ENCODE results near the gene PNPO.

PNPO gene

DNA sequence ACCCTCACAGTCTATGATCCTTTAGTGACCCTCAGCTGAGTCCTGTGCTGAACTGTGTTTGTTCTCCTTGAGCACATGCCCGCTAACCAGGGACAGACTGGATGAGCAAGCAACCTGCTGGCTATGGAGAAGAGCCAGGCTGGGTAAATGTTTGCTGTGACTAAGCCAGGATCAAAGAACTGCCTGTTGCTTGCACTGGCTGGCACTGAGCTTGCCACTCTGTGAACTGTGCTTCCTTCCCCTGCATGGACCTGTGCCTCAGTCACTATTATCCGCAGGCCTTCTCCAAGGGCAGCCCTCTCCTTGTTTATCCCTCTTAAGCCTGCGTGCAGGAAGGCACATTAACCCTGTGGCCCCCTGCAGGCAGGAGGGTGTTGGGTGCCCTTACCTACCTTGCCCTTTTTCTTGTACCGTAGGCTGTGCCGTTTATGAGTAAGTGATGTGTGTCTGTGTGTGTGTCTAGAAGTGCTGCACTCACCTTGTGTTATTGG, 7.4 kb downstream of the PNPO start:
- CTCF ChIA-PET, result interaction anchor here (0.9 to 18.9 kb wide), 33 partner anchors 9 to 192 kb away, joined by 3 to 775 read pairs (median 5); partner anchors contain the start of genes CDK5RAP3, PNPO, PRR15L and SCRN2
- TF ChIP-seq, protein P1, sequence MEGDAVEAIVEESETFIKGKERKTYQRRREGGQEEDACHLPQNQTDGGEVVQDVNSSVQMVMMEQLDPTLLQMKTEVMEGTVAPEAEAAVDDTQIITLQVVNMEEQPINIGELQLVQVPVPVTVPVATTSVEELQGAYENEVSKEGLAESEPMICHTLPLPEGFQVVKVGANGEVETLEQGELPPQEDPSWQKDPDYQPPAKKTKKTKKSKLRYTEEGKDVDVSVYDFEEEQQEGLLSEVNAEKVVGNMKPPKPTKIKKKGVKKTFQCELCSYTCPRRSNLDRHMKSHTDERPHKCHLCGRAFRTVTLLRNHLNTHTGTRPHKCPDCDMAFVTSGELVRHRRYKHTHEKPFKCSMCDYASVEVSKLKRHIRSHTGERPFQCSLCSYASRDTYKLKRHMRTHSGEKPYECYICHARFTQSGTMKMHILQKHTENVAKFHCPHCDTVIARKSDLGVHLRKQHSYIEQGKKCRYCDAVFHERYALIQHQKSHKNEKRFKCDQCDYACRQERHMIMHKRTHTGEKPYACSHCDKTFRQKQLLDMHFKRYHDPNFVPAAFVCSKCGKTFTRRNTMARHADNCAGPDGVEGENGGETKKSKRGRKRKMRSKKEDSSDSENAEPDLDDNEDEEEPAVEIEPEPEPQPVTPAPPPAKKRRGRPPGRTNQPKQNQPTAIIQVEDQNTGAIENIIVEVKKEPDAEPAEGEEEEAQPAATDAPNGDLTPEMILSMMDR (IDR thresholded peaks at IDR 0.05; ENCODE audit: insufficient read depth, low read length, missing control alignments), result peak; percentile 19
- no peak overlapping the region for H3K4me3 ChIP-seq (ENCODE audit: low read depth, low read length)
- no peak for DNase-seq (ENCODE audit: low read depth, low spot score)
- POLR2A ChIA-PET, result interaction anchor here (0.8 to 1.5 kb wide), 2 partner anchors 22 to 69 kb away, joined by 3 read pairs; partner anchors contain the start of gene CDK5RAP3

- peak overlapping the region; percentile 43 for H3K4me3 ChIP-seq (ENCODE audit: low read depth, low read length)
- POLR2A ChIA-PET, result interaction anchor here (0.8 to 1.5 kb wide), 3 partner anchors 8 to 69 kb away, joined by 3 to 6 read pairs (median 3); partner anchors contain the start of genes CDK5RAP3 and PNPO
- CTCF ChIA-PET, result interaction anchor here (0.7 to 18.9 kb wide), 34 partner anchors 10 to 191 kb away, joined by 3 to 775 read pairs (median 6); partner anchors contain the start of genes CDK5RAP3, PNPO, PRR15L and SCRN2
- TF ChIP-seq, protein P1 (IDR thresholded peaks at IDR 0.05; ENCODE audit: insufficient read depth, low read length, missing control alignments), result peak; percentile 92
- DNase-seq (ENCODE audit: low read depth, low spot score), result no peak
These were observed 7.9 kb downstream of the PNPO start for GRCh38 chr17:47949197-47949759.

- TF ChIP-seq, protein P1 (IDR thresholded peaks at IDR 0.05; ENCODE audit: insufficient read depth, low read length, missing control alignments), result no peak
- H3K4me3 ChIP-seq (ENCODE audit: low read depth, low read length), result no peak overlapping the region
- CTCF ChIA-PET, result interaction anchor here (0.7 to 18.9 kb wide), 30 partner anchors 11 to 160 kb away, joined by 3 to 775 read pairs (median 6); partner anchors contain the start of genes CDK5RAP3, PNPO, PRR15L and SCRN2
- no peak for DNase-seq (ENCODE audit: low read depth, low spot score)
- POLR2A ChIA-PET, result interaction anchor here (0.8 to 1.5 kb wide), 3 partner anchors 9 to 68 kb away, joined by 3 to 6 read pairs (median 3); partner anchors contain the start of genes CDK5RAP3 and PNPO
These were observed 8.6 kb downstream of the PNPO start for GRCh38 chr17:47949946-47950345.

GRCh38 chr17:47950448-47950847, 9.1 kb downstream of the PNPO start:
- no peak for DNase-seq (ENCODE audit: low read depth, low spot score)
- ChIA-PET CTCF (interaction anchor here (1.1 to 18.9 kb wide), 18 partner anchors 11 to 159 kb away, joined by 3 to 775 read pairs (median 6); partner anchors contain the start of genes CDK5RAP3, PNPO, PRR15L and SCRN2), POLR2A (interaction anchor here (0.6 to 1.0 kb wide), 2 partner anchors 9 to 156 kb away, joined by 4 to 6 read pairs; partner anchors contain the start of gene PNPO)
- H3K4me3 ChIP-seq (ENCODE audit: low read depth, low read length), result no peak overlapping the region
- TF ChIP-seq, protein P1 (IDR thresholded peaks at IDR 0.05; ENCODE audit: insufficient read depth, low read length, missing control alignments), result no peak

DNA sequence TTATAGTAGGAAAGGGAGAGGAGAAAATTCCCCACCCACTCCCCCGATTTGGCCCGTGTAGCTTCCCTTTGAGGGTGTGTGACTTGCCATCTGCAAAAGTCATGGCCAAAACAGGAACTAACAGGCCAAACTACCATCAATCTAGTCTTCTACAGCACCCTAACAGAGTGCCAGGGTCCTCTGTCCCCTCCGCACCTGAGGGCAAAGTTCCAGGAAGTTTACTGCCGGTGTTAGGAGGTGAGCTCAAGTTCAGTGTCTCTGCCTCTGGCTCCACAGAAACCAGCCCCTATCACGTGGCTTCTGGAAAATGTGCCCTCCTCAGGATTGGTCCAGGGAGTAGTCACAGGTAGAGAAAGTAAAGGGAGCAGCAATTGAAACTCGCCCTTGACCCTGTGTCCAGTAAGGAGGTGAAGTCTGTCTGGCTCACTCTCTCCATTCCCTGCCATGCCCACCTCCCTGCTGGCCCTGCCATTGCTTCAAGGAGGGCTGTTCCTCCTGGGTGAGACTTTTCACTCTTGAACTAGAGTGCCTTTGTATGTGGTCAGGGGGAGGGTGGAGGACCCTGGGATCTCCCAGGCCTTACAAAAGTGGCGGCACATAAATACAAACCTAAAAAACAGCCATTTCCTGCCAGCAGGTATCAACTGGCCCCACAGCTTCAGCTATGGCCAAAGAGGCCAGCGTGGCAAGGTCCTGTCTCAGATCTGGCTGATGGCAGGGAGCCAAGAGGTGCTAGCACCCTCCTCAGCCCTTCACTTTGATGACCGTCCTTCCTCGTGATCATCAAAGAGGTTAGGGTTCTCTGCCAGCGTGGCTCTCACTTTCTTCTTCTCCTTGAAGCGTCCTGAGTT, 11.0 kb downstream of the PNPO start:
- CTCF ChIA-PET, result interaction anchor here (1.0 to 18.9 kb wide), 5 partner anchors 13 to 111 kb away, joined by 5 to 775 read pairs (median 128); partner anchors contain the start of genes CDK5RAP3, PNPO, PRR15L and SCRN2
- TF ChIP-seq, protein P1 (IDR thresholded peaks at IDR 0.05; ENCODE audit: insufficient read depth, low read length, missing control alignments), result no peak
- no peak for DNase-seq (ENCODE audit: low read depth, low spot score)
- no peak overlapping the region for H3K4me3 ChIP-seq (ENCODE audit: low read depth, low read length)
- POLR2A ChIA-PET, result no interaction called here

Data from AG04449 (cell line).